Right ventricle myocardium superior (tissue), 1 donor: Measurements from ENCODE around the gene BZW2. TPM values are rescaled to one million over a fixed set of nuclear protein-coding genes. Genes with fewer than 3 reads are reported as not detected.
A peak's percentile ranks its signal among the peaks of the same experiment; 100 is the strongest.

ENCODE experiments used
- ATAC-seq: fragments of 200-7000 bp; cut with Tn5 transposase; one replicate; pipeline ENCODE4 v1.9.1; 2020; ENCODE audit warnings: mild to moderate bottlenecking; ENCODE audit not compliant: poor library complexity
- DNase-seq: peaks from one replicate; pipeline ENCODE4 v3.0.0-alpha.2; 2020
- intact Hi-C: fragments of 100-400 bp; cut with DNase I; formaldehyde crosslinking; loops from one replicate; pipeline ENCODE4 v1.11.2; 2022
- long read RNA-seq: library from polyadenylated mRNA; unstranded; transcript quantifications from one replicate; pipeline ENCODE4 v2.0.0, GENCODE V29; 2021
- total RNA-seq: library from RNA; stranded (reverse); fragmentation: NEBNext Ultra II Directional; extraction: Animal tissue kit (Norgen Biotek cat#: 25700); gene quantifications from one replicate; pipeline ENCODE4 v1.2.1, GENCODE V29; 2021
- donor health status: DM: no; HTN: yes; CAD: no; lungs with severe emphysema.

The BZW2 gene
- total RNA-seq: 359 TPM
- long read RNA-seq, transcript BZW2-207 (12 exons, 1,862 nt): minor isoform, 13 of 351 reads
- long read RNA-seq, transcript BZW2-201 (12 exons, 1,860 nt): major isoform, 101 of 351 reads
- long read RNA-seq, partial matches to known transcripts: 47 of 351 reads
- long read RNA-seq, other reads (novel, unspliced or antisense): 188 of 351 reads

DNA sequence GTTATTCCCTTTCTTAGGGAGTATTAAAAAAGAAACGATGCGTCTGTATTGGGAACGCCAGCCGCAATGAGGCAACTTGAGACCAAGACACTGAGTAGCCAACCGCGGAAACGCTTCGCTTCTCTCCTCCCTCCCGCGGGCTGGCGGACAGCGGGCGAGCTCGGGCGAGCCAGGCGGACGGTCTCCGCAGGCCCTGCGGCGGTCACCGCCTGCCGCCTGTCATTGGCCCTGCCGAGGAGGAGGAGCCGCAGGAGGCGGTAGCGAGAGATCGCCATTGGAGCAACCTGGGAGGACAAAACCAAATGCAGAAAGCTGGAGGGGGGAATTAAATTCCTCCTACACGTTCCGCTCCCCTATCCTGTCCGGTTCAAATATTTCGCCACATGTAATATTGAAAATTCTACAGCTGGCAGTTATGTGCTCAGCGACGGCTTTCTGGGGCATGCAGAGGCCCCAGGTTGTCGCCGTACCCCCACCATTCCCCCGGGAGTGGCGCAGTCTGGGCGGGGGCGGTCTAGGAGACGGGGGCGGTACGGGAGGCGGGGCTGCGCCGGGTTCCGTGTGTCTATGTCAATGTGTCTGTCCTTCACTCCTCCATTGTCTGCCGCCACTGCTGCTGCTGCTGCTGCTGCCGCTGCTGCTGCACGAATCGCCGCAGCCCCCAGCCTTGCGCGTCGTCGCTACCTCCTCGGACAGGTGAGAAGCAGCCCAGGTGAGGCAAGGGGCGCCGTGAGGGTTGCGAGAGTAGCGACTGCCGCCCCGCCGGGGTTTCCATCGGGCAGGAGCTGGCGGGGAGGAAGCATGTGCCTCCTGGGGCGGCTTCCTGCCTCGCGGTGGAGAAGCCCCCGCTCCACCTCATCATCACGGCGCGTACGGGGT lies at the start of gene BZW2, which contains the start of gene ANKMY2:
BZW2 (plus strand) TSS at position 589 of the 879 bp plus-strand sequence. CDS start 19,263 bp downstream, outside the sequence.
ANKMY2 (minus strand) TSS at position 162 of the 879 bp plus-strand sequence. CDS start 181 bp downstream, outside the sequence.
- intact Hi-C loops: no loop called here
- DNase-seq: peak; percentile 97
- ATAC-seq: peak; percentile 96

- ATAC-seq (no peak), DNase-seq (no peak)
- intact Hi-C loops: no loop called here
These were observed 48.0 kb upstream of the BZW2 start for GRCh38 chr7:16598015-16598414.

GRCh38 chr7:16599860-16600259 lies 46.1 kb upstream of the BZW2 start:
- ATAC-seq (no peak), DNase-seq (no peak)
- intact Hi-C loops: no loop called here

DNA sequence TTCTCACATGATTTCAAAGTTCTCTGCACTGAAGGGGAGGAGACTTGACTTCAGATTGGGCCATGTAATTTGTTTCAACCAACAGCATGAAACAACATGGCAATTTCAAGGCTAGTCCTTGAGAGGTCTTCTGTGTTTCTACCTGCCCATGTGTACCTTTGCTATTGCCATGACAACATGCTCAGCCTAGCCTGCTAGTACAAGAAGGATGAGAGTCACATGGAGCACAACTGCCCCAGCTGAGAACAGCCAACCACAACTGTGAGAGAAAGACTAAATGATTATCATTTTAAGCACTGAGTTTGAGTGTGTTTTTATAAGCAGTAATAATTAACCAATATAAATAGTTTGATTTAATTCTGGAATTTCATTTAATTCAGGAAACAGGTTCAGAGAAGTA lies 42.3 kb upstream of the BZW2 start:
- no peak for ATAC-seq
- intact Hi-C loops: no loop called here
- DNase-seq: no peak

GRCh38 chr7:16604054-16604453 lies 41.9 kb upstream of the BZW2 start:
- ATAC-seq: no peak
- no peak for DNase-seq
- intact Hi-C loops: no loop called here

DNA sequence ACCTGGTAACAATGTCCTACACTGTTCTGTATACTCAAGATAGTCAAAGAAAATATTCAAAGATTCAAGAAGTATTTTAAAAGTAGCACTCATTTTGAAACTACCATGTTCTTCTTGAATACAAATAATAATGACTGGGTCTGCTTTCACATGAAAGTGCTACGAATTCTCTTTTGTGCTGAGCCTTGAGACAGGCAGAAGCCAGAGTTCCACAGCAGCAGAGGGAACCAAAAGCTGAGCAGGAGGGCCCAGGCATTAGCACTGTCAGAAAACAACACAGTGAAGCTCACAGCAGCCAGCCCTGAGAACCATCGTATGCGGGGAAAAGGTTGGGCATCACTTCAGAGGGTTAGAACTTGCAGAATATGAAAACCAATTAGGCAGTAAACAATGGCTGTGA lies 39.3 kb upstream of the BZW2 start:
- no peak for ATAC-seq
- intact Hi-C loops: no loop called here
- DNase-seq: no peak

GRCh38 chr7:16609842-16610450 lies 36.0 kb upstream of the BZW2 start:
- intact Hi-C loops: no loop called here
- DNase-seq (no peak), ATAC-seq (no peak)

GRCh38 chr7:16611711-16612110 lies 34.3 kb upstream of the BZW2 start:
- intact Hi-C loops: no loop called here
- ATAC-seq: no peak
- no peak for DNase-seq

- no peak for DNase-seq
- intact Hi-C loops: no loop called here
- no peak for ATAC-seq
These were observed 30.8 kb upstream of the BZW2 start for GRCh38 chr7:16615228-16615627.

GRCh38 chr7:16616122-16616521 lies 29.9 kb upstream of the BZW2 start:
- intact Hi-C loops: no loop called here
- ATAC-seq: no peak
- no peak for DNase-seq

GRCh38 chr7:16616542-16616941 lies 29.4 kb upstream of the BZW2 start:
- ATAC-seq: no peak
- intact Hi-C loops: no loop called here
- no peak for DNase-seq

GRCh38 chr7:16619979-16620408 lies 26.0 kb upstream of the BZW2 start:
- DNase-seq: no peak
- intact Hi-C loops: no loop called here
- ATAC-seq: peak; percentile 55

- intact Hi-C loops: no loop called here
- ATAC-seq (no peak), DNase-seq (no peak)
These were observed 19.6 kb upstream of the BZW2 start for GRCh38 chr7:16626388-16626787.

GRCh38 chr7:16627236-16627635 lies 18.7 kb upstream of the BZW2 start:
- DNase-seq: no peak
- intact Hi-C loops: no loop called here
- ATAC-seq: no peak

DNA sequence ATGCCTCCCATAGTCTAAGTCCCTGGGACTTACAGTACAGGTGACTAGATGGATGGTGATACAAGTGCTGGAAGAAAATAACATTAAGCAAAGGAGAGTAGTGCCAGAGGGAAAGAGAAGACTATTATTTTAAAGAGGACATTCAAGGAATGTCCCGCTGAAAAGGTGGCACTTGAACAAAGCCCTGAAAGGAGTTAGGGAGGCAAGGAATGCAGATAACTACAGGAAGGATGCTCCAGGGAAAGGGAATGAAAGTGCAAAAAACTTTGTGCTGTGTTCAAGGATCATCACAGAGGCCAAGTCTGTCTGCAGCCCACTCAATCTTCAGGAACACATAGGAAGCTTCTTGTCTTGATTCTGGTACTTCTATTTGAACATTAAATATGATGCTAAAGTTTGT lies 15.3 kb upstream of the BZW2 start:
- ATAC-seq (no peak), DNase-seq (no peak)
- intact Hi-C loops: no loop called here

GRCh38 chr7:16634271-16634738 lies 11.7 kb upstream of the BZW2 start:
- DNase-seq (no peak), ATAC-seq (peak; percentile 78)

DNA sequence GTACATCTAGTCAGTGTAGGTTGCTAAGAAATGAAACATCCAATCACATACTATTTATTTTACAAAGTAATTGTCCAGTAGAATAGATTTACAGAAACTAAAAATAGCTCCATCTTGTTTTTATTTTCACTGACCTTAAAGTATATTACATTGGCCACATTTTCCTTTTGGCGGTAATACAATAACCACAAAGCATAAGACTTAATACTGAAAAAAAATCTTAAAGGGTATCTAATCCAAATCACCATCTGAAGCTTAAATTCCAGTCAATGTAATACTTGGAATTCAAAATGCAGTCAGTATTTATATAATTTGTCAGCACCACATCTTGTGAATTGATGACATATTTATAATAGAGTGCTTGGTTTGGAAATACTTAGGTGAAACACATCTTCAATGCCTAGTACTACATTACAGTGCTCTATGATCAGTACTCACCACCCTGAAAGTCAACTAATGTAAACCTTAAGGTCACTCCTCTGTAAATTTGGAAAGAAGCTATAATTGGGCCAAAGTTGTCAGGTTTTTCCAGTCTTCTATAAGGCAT lies 9.4 kb upstream of the BZW2 start:
- intact Hi-C loops: no loop called here
- ATAC-seq (peak; percentile 11), DNase-seq (no peak)

More at GRCh38 chr7:16634271-16634738, 11.7 kb upstream of the BZW2 start:
- intact Hi-C loops: no loop called here

GRCh38 chr7:16637379-16637778 lies 8.6 kb upstream of the BZW2 start:
- ATAC-seq: peak; percentile 30
- no peak for DNase-seq
- intact Hi-C loops: no loop called here
